ENCODE measurements around the gene TPRKB.

DNA sequence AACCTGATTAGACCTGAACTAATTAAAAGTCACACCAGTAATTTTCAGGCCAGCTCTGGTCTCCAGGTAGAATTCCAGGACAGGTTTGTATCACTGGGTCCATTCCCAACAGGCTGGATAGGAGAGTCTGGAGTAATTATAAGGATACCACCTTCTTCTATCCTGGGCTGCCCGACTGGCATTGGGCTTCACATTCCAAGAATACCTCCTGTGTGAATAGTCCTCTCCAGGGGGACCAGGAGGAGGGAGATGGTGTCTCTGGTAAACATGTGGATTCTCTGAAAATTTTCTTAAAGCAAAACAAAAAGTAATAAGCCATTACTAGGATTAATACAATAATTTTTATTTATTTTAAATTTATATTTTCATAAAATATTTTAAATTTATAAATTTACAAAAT is 25.4 kb upstream of the TPRKB start:
- TF ChIP-seq POLR2A (IDR thresholded peaks at IDR 0.05), result no peak
- TF ChIP-seq, protein P1, sequence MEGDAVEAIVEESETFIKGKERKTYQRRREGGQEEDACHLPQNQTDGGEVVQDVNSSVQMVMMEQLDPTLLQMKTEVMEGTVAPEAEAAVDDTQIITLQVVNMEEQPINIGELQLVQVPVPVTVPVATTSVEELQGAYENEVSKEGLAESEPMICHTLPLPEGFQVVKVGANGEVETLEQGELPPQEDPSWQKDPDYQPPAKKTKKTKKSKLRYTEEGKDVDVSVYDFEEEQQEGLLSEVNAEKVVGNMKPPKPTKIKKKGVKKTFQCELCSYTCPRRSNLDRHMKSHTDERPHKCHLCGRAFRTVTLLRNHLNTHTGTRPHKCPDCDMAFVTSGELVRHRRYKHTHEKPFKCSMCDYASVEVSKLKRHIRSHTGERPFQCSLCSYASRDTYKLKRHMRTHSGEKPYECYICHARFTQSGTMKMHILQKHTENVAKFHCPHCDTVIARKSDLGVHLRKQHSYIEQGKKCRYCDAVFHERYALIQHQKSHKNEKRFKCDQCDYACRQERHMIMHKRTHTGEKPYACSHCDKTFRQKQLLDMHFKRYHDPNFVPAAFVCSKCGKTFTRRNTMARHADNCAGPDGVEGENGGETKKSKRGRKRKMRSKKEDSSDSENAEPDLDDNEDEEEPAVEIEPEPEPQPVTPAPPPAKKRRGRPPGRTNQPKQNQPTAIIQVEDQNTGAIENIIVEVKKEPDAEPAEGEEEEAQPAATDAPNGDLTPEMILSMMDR (IDR thresholded peaks at IDR 0.05), result no peak

All from lower leg skin (tissue), 3 donors.